NCI-H82 (cell line): ENCODE data around the gene PPP2R5E.

Experiments
- DNase-seq: peaks from one replicate; lab custom pipeline; 2025; lab: John Stamatoyannopoulos, UW

Gene PPP2R5E

GRCh38 chr14:63470962-63471793 is 72.0 kb downstream of the PPP2R5E start:
- peak; percentile 10 for DNase-seq

DNA sequence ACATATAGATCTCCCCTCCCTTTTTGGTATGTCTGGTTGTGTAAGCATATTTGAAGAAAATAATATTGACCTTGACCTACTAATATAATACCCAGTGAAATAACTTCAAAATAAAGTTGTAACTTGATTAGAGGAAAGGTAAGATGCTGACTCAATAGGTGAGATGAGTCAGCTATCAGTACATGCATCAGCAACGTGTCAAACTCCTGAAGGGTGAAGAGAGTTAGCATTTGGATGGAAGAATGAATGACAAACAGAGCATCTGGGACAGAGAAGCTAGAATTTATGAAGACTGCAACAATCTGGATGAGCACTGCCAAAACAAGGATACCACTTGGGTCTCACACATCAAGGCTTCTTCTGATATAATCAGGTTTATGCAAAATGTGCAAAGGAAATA is 74.9 kb downstream of the PPP2R5E start:
- DNase-seq, result no peak

DNA sequence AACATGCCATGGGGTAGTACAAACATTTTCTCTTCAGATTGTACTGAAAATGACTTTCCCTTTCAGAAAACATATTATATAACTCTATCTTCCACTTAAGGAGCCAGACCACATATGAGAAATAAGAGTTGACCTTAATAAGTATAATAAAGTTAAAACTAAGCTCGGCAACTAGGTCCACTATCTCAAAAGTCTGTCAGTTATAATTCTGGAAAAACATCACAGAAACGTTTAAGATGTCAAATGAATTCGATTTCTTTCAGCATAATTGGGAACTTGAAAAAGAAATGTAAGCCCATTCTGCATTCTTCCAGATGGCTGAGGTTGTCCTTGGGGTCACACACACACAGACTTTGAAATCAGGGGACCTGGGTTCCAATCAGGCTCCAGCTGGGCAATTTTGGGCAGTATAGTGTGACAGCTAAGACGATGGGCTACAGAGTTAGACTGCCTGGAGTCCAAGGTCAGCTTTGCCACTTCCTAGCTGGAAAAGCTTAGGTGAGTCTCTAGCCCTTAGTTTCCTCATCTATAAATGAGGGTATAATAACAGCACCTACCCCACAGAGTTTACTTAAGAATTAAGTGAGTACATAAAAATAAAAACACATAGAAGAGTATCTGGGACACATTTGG is 75.6 kb downstream of the PPP2R5E start:
- peak; percentile 11 for DNase-seq

DNA sequence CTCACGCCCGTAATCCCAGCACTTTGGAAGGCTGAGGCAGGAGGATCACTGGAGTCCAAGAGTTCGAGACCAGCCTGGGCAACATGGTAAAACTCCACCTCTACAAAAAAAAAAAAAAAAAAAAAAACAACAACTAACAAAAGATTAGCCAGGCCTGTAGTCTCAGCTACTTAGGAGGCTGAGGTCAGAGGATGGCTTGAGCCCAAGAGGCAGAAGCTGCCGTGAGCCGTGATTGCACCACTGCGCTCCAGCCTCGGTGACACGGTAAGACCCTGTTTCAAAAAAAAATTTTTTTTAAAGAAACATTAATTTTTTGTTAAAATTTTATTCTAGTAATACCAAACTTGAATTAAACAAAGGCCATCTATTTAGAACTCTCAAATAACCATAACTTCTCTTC is 77.8 kb downstream of the PPP2R5E start:
- no peak for DNase-seq

GRCh38 chr14:63460680-63461369 is 82.4 kb downstream of the PPP2R5E start:
- peak; percentile 8 for DNase-seq

DNA sequence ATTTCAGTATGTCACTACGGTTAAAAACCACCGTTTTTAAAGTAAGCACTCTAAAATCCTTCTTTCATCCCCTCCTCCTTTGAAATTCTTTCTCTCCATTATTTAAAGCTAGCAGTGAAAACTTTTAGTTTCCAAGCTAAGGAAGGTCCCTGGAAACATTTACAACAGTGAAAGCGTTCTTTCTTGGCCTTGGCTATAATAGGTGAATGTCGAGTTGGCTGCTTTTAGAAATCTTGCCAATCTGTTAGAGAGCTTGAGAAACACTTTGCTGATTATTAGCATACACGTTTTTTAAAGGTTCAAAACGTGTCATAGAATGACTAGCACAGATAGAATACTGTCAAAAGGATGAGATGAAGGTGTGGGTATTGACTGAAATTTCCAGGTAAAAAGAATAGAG is 83.4 kb downstream of the PPP2R5E start:
- DNase-seq, result peak; percentile 33

DNA sequence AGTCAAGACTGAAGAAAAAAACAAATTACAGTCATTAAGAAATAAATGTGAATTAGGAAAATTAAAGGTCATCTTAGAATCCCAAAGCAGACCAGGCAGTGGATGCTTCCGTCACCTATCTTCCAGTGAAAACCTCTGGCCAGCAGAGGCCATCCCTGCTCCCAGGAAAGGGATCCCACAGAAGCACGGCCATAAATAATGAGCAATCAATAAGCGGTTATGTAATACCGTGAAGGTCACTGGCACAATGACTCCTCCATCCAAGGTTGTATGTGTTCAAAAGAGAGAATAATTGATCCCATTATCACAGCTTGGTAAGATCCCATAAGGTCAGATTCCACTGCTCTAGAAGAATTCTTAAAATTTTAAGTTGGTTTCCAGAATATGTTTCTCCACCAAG is 85.7 kb downstream of the PPP2R5E start:
- peak; percentile 27 for DNase-seq

GRCh38 chr14:63454863-63455622 is 88.1 kb downstream of the PPP2R5E start:
- DNase-seq, result peak; percentile 34

GRCh38 chr14:63454436-63454835 is 88.7 kb downstream of the PPP2R5E start:
- no peak for DNase-seq

DNA sequence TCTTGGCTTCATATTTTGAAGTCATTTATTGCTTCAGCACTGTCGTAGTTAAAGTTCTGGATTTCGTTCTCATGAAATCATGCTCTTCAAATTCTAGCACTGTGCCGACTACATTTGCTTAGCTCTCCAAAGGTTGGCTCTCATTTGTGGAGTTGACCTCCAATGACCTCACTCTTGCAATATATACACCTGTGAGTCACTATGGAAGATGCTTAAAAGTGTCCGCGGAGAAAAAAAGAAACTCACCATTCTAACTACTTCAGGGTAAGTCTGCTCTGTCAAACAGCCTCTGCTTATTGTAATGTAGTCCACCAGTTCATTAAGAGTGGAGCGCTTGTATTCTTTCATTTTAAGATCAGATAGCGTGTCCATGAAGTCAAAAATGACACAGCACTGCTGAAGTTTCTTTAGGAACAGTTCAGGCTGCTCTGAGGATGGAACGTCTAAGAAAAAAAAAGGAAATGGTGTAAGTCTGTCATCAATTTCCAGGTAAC is 89.7 kb downstream of the PPP2R5E start:
- DNase-seq, result no peak

GRCh38 chr14:63452796-63453195 is 90.4 kb downstream of the PPP2R5E start:
- DNase-seq, result no peak

DNA sequence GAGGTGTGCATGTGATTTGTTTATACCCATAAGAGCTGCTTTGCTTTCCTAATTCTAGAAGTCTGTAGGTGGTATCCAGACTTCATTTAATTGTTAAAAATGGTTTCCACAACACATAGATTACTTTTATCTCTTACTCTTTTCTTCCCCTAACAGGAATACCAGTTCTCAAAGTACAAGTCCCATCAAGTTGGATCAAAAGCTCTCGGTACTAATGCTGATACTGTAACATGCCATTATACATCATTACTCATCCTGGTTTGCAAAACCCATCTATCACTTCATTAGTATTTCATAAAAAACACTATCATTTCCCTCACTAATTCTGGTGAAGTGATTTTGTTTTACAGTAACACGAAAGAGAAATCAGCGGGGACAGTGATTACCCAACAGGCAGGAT is 94.3 kb downstream of the PPP2R5E start:
- no peak for DNase-seq

- DNase-seq, result no peak
Measured at GRCh38 chr14:63444588-63444987, 98.6 kb downstream of the PPP2R5E start.

DNA sequence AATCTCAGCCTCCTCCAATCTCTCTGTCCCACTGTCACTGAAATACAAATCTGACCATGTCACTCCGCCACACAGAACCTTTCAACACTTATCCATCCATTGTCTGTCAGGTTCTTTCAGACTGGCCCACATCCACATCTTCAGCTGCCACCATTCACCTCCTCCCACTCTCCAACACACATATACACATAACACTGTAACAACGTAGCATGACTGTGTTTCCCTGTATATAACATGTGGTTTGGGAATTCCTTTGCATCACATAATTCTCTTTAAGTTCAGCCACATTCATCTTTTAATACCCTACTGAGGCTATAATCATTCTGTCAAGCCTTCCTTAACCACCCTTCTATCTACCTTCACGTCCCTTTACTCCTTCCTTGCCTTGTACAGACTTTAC is 99.2 kb downstream of the PPP2R5E start:
- no peak for DNase-seq

- DNase-seq, result no peak
Measured at GRCh38 chr14:63443361-63443760, 99.8 kb downstream of the PPP2R5E start.

DNA sequence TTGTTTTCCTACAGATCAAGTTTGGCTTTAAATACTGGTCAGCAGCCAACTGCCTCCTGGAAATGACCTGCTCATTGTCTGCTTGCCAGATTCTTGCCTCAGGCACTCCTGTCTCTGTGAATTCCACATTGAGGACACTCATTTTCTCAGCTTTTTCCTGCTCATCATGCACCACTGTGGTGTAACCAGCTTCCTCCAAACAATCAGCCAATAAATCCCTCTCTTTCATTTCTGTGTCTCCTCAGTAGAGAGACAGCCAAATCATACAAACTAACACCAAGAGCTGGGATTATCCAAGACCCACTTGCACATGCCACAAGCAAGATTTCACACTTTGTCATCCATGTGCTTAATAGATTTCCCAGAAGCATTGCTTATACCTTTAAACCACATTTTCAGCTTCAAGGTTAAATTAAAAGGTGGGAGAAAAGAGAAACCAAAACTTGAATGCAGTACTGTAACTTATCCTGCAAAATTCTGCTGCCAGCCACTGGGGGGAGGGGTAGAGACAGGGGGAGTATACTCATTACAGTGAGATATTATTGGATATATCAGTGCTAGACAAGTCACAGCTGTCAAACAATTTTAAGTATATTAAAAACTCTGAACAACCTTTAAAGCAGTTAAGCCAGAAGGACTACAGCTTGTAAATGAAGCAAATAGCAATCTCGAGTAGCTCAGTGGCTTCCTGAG is 105.0 kb downstream of the PPP2R5E start:
- DNase-seq, result peak; percentile 80

GRCh38 chr14:63436286-63437098 is 106.7 kb downstream of the PPP2R5E start:
- DNase-seq, result no peak

GRCh38 chr14:63435838-63436237 is 107.3 kb downstream of the PPP2R5E start:
- peak; percentile 81 for DNase-seq

- no peak for DNase-seq
Measured at GRCh38 chr14:63435204-63435603, 108.0 kb downstream of the PPP2R5E start.

DNA sequence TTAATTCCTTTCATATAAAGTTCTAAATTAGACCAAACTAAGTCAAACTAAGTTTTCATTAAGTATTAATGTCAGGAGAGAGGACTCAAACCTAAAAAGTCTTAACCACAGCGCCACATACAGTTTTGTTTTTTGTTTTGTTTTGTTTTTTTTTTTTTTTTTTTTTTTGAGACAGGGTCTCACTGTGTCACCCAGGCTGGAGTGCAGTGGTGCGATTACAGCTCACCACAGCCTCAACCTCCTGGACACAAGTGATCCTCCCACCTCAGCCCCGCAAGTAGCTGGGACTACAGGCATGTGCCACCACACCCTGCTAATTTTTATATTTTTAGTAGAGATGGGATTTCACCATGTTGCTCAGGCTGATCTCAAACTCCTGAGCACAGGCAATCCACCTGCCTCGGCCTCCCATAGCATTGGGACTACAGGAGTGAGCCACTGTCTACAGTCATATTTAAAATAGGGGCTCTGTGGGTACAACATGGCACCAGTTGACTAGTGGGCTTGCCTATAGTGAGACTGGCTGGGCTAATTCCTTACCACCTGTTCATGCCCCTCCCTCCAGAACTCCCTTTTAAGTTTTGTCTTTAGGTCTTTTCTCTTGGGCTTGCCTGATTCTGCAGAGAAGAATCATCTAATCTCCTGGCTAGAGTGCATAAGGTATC is 110.2 kb downstream of the PPP2R5E start:
- DNase-seq, result peak; percentile 21
